ENCODE results near the gene CD274. TPM values are rescaled to one million over a fixed set of nuclear protein-coding genes. Genes with fewer than 3 reads are reported as not detected.

CD274 gene
- total and polyA plus RNA-seq, 8 donors, result 0.46 to 33.3 (median 1.5) TPM; not detected in 2

GRCh38 chr9:5499157-5499556 lies 48.8 kb downstream of the CD274 start:
- Histone ChIP-seq H3K4me3 (no peak overlapping the region), H3K9me3 (peaks cover 0 to 3% (median 0%) of the 10 kb centered on the region in 4 donors), H3K4me1 (peaks cover 0 to 9% (median 3%) of the 10 kb centered on the region in 4 donors), H3K27ac (peak overlapping the region in 2 of 5 donors; percentile 38 to 47), H3K27me3 (no peaks in the 10 kb centered on the region), H3K36me3 (no peaks in the 10 kb centered on the region)
- no peak for DNase-seq
- intact Hi-C loops (cut with DNase I; ENCODE audit: low total_unique reads), result no loop called here
- TF ChIP-seq CTCF (IDR thresholded peaks at IDR 0.05), result no peak
- no peak for TF ChIP-seq EP300 (IDR thresholded peaks at IDR 0.05)
- TF ChIP-seq POLR2A (IDR thresholded peaks at IDR 0.05), result no peak
- TF ChIP-seq POLR2AphosphoS5 (IDR thresholded peaks at IDR 0.05), result no peak
- 93 to 100% (median 97%) methylated on average over 1 of the region's 1 CpG for WGBS, 5 donors

- peak in 1 of 2 donors; percentile 56 for DNase-seq
- Histone ChIP-seq H3K4me1 (peaks cover 0 to 9% (median 3%) of the 10 kb centered on the region in 4 donors), H3K27me3 (no peaks in the 10 kb centered on the region), H3K4me3 (no peak overlapping the region), H3K36me3 (no peaks in the 10 kb centered on the region), H3K9me3 (peaks cover 0 to 11% (median 0%) of the 10 kb centered on the region in 4 donors), H3K27ac (peak overlapping the region in 3 of 5 donors; percentile 38 to 47 (median 43))
- intact Hi-C loops (cut with DNase I; ENCODE audit: low total_unique reads), result no loop called here
- TF ChIP-seq CTCF (IDR thresholded peaks at IDR 0.05), result no peak
- TF ChIP-seq EP300 (IDR thresholded peaks at IDR 0.05), result no peak
- no peak for TF ChIP-seq POLR2A (IDR thresholded peaks at IDR 0.05)
- TF ChIP-seq POLR2AphosphoS5 (IDR thresholded peaks at IDR 0.05), result no peak
- 51 to 69% (median 63%) methylated on average over 4 of the region's 4 CpGs for WGBS, 5 donors
Observed at GRCh38 chr9:5499889-5500398, 49.6 kb downstream of the CD274 start.

- TF ChIP-seq EP300 (IDR thresholded peaks at IDR 0.05) (no peak), POLR2AphosphoS5 (IDR thresholded peaks at IDR 0.05) (peak in 1 of 3 donors; percentile 7), CTCF (IDR thresholded peaks at IDR 0.05) (no peak), POLR2A (IDR thresholded peaks at IDR 0.05) (no peak)
- WGBS, 5 donors, result 50 to 64% (median 57%) methylated on average over 18 of the region's 18 CpGs
- H3K27ac ChIP-seq, result peak overlapping the region in 3 of 5 donors; percentile 38 to 47 (median 43)
- H3K27me3 ChIP-seq, result no peaks in the 10 kb centered on the region
- H3K36me3 ChIP-seq, result no peaks in the 10 kb centered on the region
- peaks cover 0 to 12% (median 0%) of the 10 kb centered on the region in 4 donors for H3K9me3 ChIP-seq
- H3K4me3 ChIP-seq, result no peak overlapping the region
- peaks cover 0 to 9% (median 3%) of the 10 kb centered on the region in 4 donors for H3K4me1 ChIP-seq
- intact Hi-C loops (cut with DNase I; ENCODE audit: low total_unique reads), result no loop called here
- DNase-seq, result no peak
Observed at GRCh38 chr9:5500441-5501235, 50.3 kb downstream of the CD274 start.

- intact Hi-C loops (cut with DNase I; ENCODE audit: low total_unique reads), result no loop called here
- 85 to 96% (median 92%) methylated on average over 4 to 6 of the region's 6 CpGs for WGBS, 5 donors
- Histone ChIP-seq H3K27me3 (no peaks in the 10 kb centered on the region), H3K36me3 (no peaks in the 10 kb centered on the region), H3K4me3 (no peak overlapping the region), H3K27ac (no peak overlapping the region), H3K9me3 (peaks cover 0 to 12% (median 0%) of the 10 kb centered on the region in 4 donors), H3K4me1 (peaks cover 0 to 9% (median 3%) of the 10 kb centered on the region in 4 donors)
- TF ChIP-seq EP300 (IDR thresholded peaks at IDR 0.05) (no peak), POLR2AphosphoS5 (IDR thresholded peaks at IDR 0.05) (no peak), POLR2A (IDR thresholded peaks at IDR 0.05) (no peak), CTCF (IDR thresholded peaks at IDR 0.05) (no peak)
- DNase-seq, result no peak
Observed at GRCh38 chr9:5502553-5502952, 52.2 kb downstream of the CD274 start.

All from stomach (tissue), 9 donors.